HEK293 (cell line): ENCODE results near the gene PLCB1.

Source experiments
- CTCF ChIA-PET: fragments of 350-600 bp; formaldehyde crosslinking; extraction: SDS; loops from one replicate; lab custom pipeline; 2021; ENCODE audit warnings: antibody characterized with exemption; lab: Yijun Ruan, JAX
- POLR2A ChIA-PET: fragments of 300-600 bp; formaldehyde crosslinking; extraction: SDS; loops from one replicate; lab custom pipeline; 2020; ENCODE audit warnings: antibody characterized with exemption, inconsistent platforms; lab: Yijun Ruan, JAX
- H3K27ac ChIP-seq: fragments of 200-500 bp; sonication (Bioruptor generic); 2 replicates; pipeline ENCODE4 v1.5.1; 2014; ENCODE audit warnings: low read depth, low read length, control low read depth, inconsistent platforms; ENCODE audit errors: extremely low read depth
- H3K36me3 ChIP-seq, 2 experiments: fragments of 200-500 bp in 1 of 2; sonication (Bioruptor generic) in 1 of 2; 1 replicate in 1 of 2; 2 replicates in 1 of 2; pipeline ENCODE4 v1.5.1; 2014 to 2017; ENCODE audit warnings: inconsistent platforms in 2 of 2, low read length in 2 of 2; ENCODE audit not compliant: control insufficient read depth in 2 of 2, insufficient read depth in 1 of 2
- H3K4me1 ChIP-seq: fragments of 200-500 bp; sonication (Bioruptor generic); 2 replicates; pipeline ENCODE4 v1.5.1; 2014; ENCODE audit warnings: mild to moderate bottlenecking, low read length, inconsistent platforms; ENCODE audit not compliant: control insufficient read depth, insufficient read depth
- H3K4me3 ChIP-seq: 2 replicates; pipeline ENCODE4 v1.5.1; 2011; ENCODE audit warnings: low read depth, mild to moderate bottlenecking, control low read depth, low read length, moderate library complexity
- H3K9me3 ChIP-seq: fragments of 200-500 bp; sonication (Bioruptor generic); 2 replicates; pipeline ENCODE4 v1.5.1; 2014; ENCODE audit warnings: low read depth, low read length, inconsistent platforms; ENCODE audit not compliant: control insufficient read depth, insufficient read depth
- ATF2 ChIP-seq: fragments of 450-650 bp; formaldehyde crosslinking; IDR thresholded peaks from 2 replicates; pipeline ENCODE4 v1.5.1; 2016; ENCODE audit warnings: missing biosample characterization, missing genetic modification characterization, low read depth
- FEZF1 ChIP-seq: fragments of 450-650 bp; formaldehyde crosslinking; IDR thresholded peaks from 2 replicates; pipeline ENCODE4 v1.5.1; 2016; ENCODE audit warnings: missing biosample characterization, missing genetic modification characterization
- HIC1 ChIP-seq: fragments of 450-650 bp; formaldehyde crosslinking; IDR thresholded peaks from 2 replicates; pipeline ENCODE4 v1.5.1; 2016; ENCODE audit warnings: missing biosample characterization, missing genetic modification characterization
- MZF1 ChIP-seq: fragments of 450-650 bp; formaldehyde crosslinking; IDR thresholded peaks from 2 replicates; pipeline ENCODE4 v1.5.1; 2017; ENCODE audit warnings: missing biosample characterization, missing genetic modification characterization, borderline replicate concordance
- OSR2 ChIP-seq: fragments of 450-650 bp; formaldehyde crosslinking; IDR thresholded peaks from 2 replicates; pipeline ENCODE4 v1.5.1; 2016; ENCODE audit warnings: missing biosample characterization, missing genetic modification characterization
- PBX3 ChIP-seq: sonication (generic); formaldehyde crosslinking; IDR thresholded peaks from 2 replicates; pipeline ENCODE4 v1.8.1; 2022; ENCODE audit warnings: mild to moderate bottlenecking, moderate library complexity, missing genetic modification reagents
- SP7 ChIP-seq: fragments of 450-650 bp; formaldehyde crosslinking; IDR thresholded peaks from 2 replicates; pipeline ENCODE4 v1.5.1; 2016; ENCODE audit warnings: missing biosample characterization, missing genetic modification characterization
- YY2 ChIP-seq: fragments of 450-650 bp; formaldehyde crosslinking; IDR thresholded peaks from 2 replicates; pipeline ENCODE4 v1.5.1; 2016; ENCODE audit warnings: missing biosample characterization, missing genetic modification characterization
- ZBTB20 ChIP-seq: fragments of 450-650 bp; formaldehyde crosslinking; IDR thresholded peaks from 2 replicates; pipeline ENCODE4 v1.5.1; 2016; ENCODE audit warnings: missing biosample characterization, missing genetic modification characterization
- ZBTB48 ChIP-seq: fragments of 450-650 bp; formaldehyde crosslinking; IDR thresholded peaks from 2 replicates; pipeline ENCODE4 v1.5.1; 2016; ENCODE audit warnings: missing biosample characterization, missing genetic modification characterization
- ZNF114 ChIP-seq: fragments of 450-650 bp; formaldehyde crosslinking; IDR thresholded peaks from 2 replicates; pipeline ENCODE4 v1.5.0; 2017; ENCODE audit warnings: missing biosample characterization, missing genetic modification characterization
- ZNF146 ChIP-seq: fragments of 450-650 bp; formaldehyde crosslinking; IDR thresholded peaks from 2 replicates; pipeline ENCODE4 v1.5.1; 2016; ENCODE audit warnings: missing biosample characterization, missing genetic modification characterization
- ZNF175 ChIP-seq: fragments of 450-650 bp; formaldehyde crosslinking; IDR thresholded peaks from 2 replicates; pipeline ENCODE4 v1.5.1; 2016; ENCODE audit warnings: missing biosample characterization, missing genetic modification characterization
- ZNF248 ChIP-seq: fragments of 450-650 bp; formaldehyde crosslinking; IDR thresholded peaks from 2 replicates; pipeline ENCODE4 v1.5.1; 2017; ENCODE audit warnings: missing biosample characterization, missing genetic modification characterization
- ZNF280D ChIP-seq: fragments of 450-650 bp; formaldehyde crosslinking; IDR thresholded peaks from 2 replicates; pipeline ENCODE4 v1.5.1; 2016; ENCODE audit warnings: missing biosample characterization, missing genetic modification characterization
- ZNF571 ChIP-seq: fragments of 450-650 bp; formaldehyde crosslinking; IDR thresholded peaks from 2 replicates; pipeline ENCODE4 v1.5.0; 2017; ENCODE audit warnings: missing biosample characterization, missing genetic modification characterization
- ZNF623 ChIP-seq: fragments of 450-650 bp; formaldehyde crosslinking; IDR thresholded peaks from 2 replicates; pipeline ENCODE4 v1.5.1; 2016; ENCODE audit warnings: missing biosample characterization, missing genetic modification characterization
- ZNF701 ChIP-seq: fragments of 450-650 bp; formaldehyde crosslinking; IDR thresholded peaks from 2 replicates; pipeline ENCODE4 v1.5.1; 2016; ENCODE audit warnings: missing biosample characterization, missing genetic modification characterization
- ZNF776 ChIP-seq: fragments of 450-650 bp; formaldehyde crosslinking; IDR thresholded peaks from 2 replicates; pipeline ENCODE4 v1.5.0; 2017; ENCODE audit warnings: missing biosample characterization, missing genetic modification characterization, borderline replicate concordance
- ZNF792 ChIP-seq: fragments of 450-650 bp; formaldehyde crosslinking; IDR thresholded peaks from 2 replicates; pipeline ENCODE4 v1.5.1; 2016; ENCODE audit warnings: missing biosample characterization, missing genetic modification characterization

PLCB1 gene

GRCh38 chr20:8801686-8802085, 669.6 kb downstream of the PLCB1 start:
- TF ChIP-seq FEZF1 (tag by site-specific recombination), result no peak
- TF ChIP-seq ZNF623 (tag by site-specific recombination), result no peak
- TF ChIP-seq ZNF248, result no peak
- TF ChIP-seq ZNF571 (tag by site-specific recombination), result no peak
- no peak for TF ChIP-seq HIC1 (tag by site-specific recombination)
- no peak for TF ChIP-seq YY2
- TF ChIP-seq SP7 (tag by site-specific recombination), result no peak
- TF ChIP-seq ZBTB20, result no peak
- TF ChIP-seq ZNF114 (tag by site-specific recombination), result no peak
- no peak for TF ChIP-seq ZNF701 (tag by site-specific recombination)
- no peak for TF ChIP-seq ZBTB48 (tag by site-specific recombination)
- TF ChIP-seq OSR2, result no peak
- Histone ChIP-seq H3K36me3 (no peaks in the 10 kb centered on the region), H3K4me1 (no peaks in the 10 kb centered on the region), H3K27ac (no peak overlapping the region), H3K4me3 (no peak overlapping the region), H3K9me3 (no peaks in the 10 kb centered on the region)
- CTCF ChIA-PET, result no interaction called here
- POLR2A ChIA-PET, result no interaction called here

GRCh38 chr20:8803065-8803464, 671.0 kb downstream of the PLCB1 start:
- ChIA-PET CTCF (interaction anchor here (0.6 to 0.7 kb wide), 3 partner anchors 14 to 1981 kb away, joined by 3 to 5 read pairs (median 4); no protein-coding TSS in a partner anchor), POLR2A (no interaction called here)
- Histone ChIP-seq H3K27ac (no peak overlapping the region), H3K9me3 (no peaks in the 10 kb centered on the region), H3K4me1 (0 out of 2 replicates have a peak, but pooled peaks cover 2% of the 10 kb centered on the region), H3K4me3 (no peak overlapping the region), H3K36me3 (no peaks in the 10 kb centered on the region)
- TF ChIP-seq ZNF776 (tag by site-specific recombination) (no peak), MZF1 (tag by site-specific recombination) (no peak), ZNF146 (tag by site-specific recombination) (no peak), ZNF280D (tag by site-specific recombination) (no peak), ZNF175 (no peak), PBX3 (CRISPR knock-in tag) (no peak), ATF2 (tag by site-specific recombination) (no peak), ZNF792 (tag by site-specific recombination) (no peak)
